ENCODE results near the gene MLH1.

MLH1 gene

GRCh38 chr3:36973139-36973538, 20.2 kb upstream of the MLH1 start:
- DNase-seq (ENCODE audit: low read depth in 4 of 4, low spot score in 1 of 4): no peak

GRCh38 chr3:36981006-36981405, 12.3 kb upstream of the MLH1 start:
- DNase-seq (ENCODE audit: low read depth in 4 of 4, low spot score in 1 of 4): no peak

GRCh38 chr3:36988356-36988755, 5.0 kb upstream of the MLH1 start:
- no peak for DNase-seq (ENCODE audit: low read depth in 4 of 4, low spot score in 1 of 4)

GRCh38 chr3:36989005-36989404, 4.3 kb upstream of the MLH1 start:
- no peak for DNase-seq (ENCODE audit: low read depth in 4 of 4, low spot score in 1 of 4)

GRCh38 chr3:36989568-36989967, 3.8 kb upstream of the MLH1 start:
- DNase-seq (ENCODE audit: low read depth in 4 of 4, low spot score in 1 of 4): no peak

- DNase-seq (ENCODE audit: low read depth in 4 of 4, low spot score in 1 of 4): no peak
Observed at GRCh38 chr3:36991147-36991546, 2.2 kb upstream of the MLH1 start.

GRCh38 chr3:36991923-36992805, 1.2 kb upstream of the MLH1 start:
- peak in 1 of 4 experiments; percentile 4 for DNase-seq (ENCODE audit: low read depth in 4 of 4, low spot score in 1 of 4)

- DNase-seq (ENCODE audit: low read depth in 4 of 4, low spot score in 1 of 4): peak in 1 of 4 experiments; percentile 89
Observed at GRCh38 chr3:36992806-36993325, 452 bp upstream of the MLH1 start, which contains the start of gene EPM2AIP1. TSS of gene EPM2AIP1 (minus strand) at chr3:36993131. CDS start at chr3:36993077, 54 bp downstream.

- DNase-seq (ENCODE audit: low read depth in 4 of 4, low spot score in 1 of 4): no peak
Observed at GRCh38 chr3:37014620-37015019, 21.3 kb downstream of the MLH1 start.

GRCh38 chr3:37015642-37016041, 22.3 kb downstream of the MLH1 start:
- no peak for DNase-seq (ENCODE audit: low read depth in 4 of 4, low spot score in 1 of 4)

GRCh38 chr3:37016903-37017302, 23.6 kb downstream of the MLH1 start:
- DNase-seq (ENCODE audit: low read depth in 4 of 4, low spot score in 1 of 4): no peak

GRCh38 chr3:37017683-37018082, 24.4 kb downstream of the MLH1 start:
- no peak for DNase-seq (ENCODE audit: low read depth in 4 of 4, low spot score in 1 of 4)

GRCh38 chr3:37024092-37024491, 30.8 kb downstream of the MLH1 start:
- DNase-seq (ENCODE audit: low read depth in 4 of 4, low spot score in 1 of 4): no peak

GRCh38 chr3:37024820-37025405, 31.6 kb downstream of the MLH1 start:
- DNase-seq (ENCODE audit: low read depth in 4 of 4, low spot score in 1 of 4): no peak

GRCh38 chr3:37025561-37026335, 32.4 kb downstream of the MLH1 start:
- no peak for DNase-seq (ENCODE audit: low read depth in 4 of 4, low spot score in 1 of 4)

- no peak for DNase-seq (ENCODE audit: low read depth in 4 of 4, low spot score in 1 of 4)
Observed at GRCh38 chr3:37026851-37027250, 33.5 kb downstream of the MLH1 start.

GRCh38 chr3:37028329-37028728, 35.0 kb downstream of the MLH1 start:
- no peak for DNase-seq (ENCODE audit: low read depth in 4 of 4, low spot score in 1 of 4)

GRCh38 chr3:37029111-37029510, 35.8 kb downstream of the MLH1 start:
- no peak for DNase-seq (ENCODE audit: low read depth in 4 of 4, low spot score in 1 of 4)

- no peak for DNase-seq (ENCODE audit: low read depth in 4 of 4, low spot score in 1 of 4)
Observed at GRCh38 chr3:37029516-37030163, 36.3 kb downstream of the MLH1 start.

- no peak for DNase-seq (ENCODE audit: low read depth in 4 of 4, low spot score in 1 of 4)
Observed at GRCh38 chr3:37030588-37030987, 37.3 kb downstream of the MLH1 start.

- DNase-seq (ENCODE audit: low read depth in 4 of 4, low spot score in 1 of 4): no peak
Observed at GRCh38 chr3:37031096-37031682, 37.9 kb downstream of the MLH1 start.

Data from stimulated activated CD4-positive, alpha-beta T cell treated with anti-CD3 and anti-CD28 coated beads, Interleukin-1b, Interleukin-23, amount 100 ng/mL, for 24 hours (primary cell).